ENCODE measurements around the gene CYP46A1.

CYP46A1 gene

DNA sequence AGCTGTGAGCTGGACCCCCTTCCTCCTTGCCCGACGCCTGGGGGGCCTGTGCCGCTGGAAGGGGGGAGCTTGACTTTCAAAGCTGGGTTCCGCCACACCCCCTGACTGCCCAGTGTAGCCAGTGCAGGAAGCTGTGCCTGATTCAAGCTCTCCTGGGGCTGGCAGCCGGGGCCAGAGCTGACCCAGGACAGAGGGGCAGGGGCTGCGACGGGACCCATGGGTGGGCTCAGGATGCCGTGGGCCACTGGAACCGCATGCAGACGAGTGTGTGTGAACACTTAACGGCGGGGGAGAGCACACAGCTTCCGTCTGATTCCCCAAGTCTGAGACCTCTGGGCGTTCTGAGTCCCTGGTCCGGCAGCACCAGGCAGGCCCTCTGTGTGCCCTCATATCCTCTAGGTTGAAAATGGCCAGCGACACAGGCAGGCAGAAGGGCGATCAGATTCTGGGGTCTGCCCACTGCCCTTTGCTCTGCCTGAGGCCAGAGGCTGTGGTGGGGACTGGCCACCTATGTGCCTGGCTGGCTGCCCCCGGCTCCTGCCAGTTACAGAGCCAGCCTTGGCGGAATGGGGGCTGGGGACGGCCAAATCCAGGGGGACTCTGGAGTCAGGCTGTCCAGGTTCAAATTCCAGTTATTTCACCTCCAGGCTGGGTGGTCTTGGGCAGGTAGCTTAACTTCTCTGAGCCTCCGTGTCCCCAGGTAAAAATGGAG lies 54.0 kb downstream of the CYP46A1 start:
- Mint-ChIP-seq H3K9me3 (no peaks in the 10 kb centered on the region), H3K4me1 (ENCODE audit: low read depth) (no peaks in the 10 kb centered on the region), H3K4me3 (no peak overlapping the region), H3K36me3 (ENCODE audit: low read depth) (no peaks in the 10 kb centered on the region), H3K27ac (no peak overlapping the region), H3K27me3 (ENCODE audit: low read depth) (peaks cover 26% of the 10 kb centered on the region)

DNA sequence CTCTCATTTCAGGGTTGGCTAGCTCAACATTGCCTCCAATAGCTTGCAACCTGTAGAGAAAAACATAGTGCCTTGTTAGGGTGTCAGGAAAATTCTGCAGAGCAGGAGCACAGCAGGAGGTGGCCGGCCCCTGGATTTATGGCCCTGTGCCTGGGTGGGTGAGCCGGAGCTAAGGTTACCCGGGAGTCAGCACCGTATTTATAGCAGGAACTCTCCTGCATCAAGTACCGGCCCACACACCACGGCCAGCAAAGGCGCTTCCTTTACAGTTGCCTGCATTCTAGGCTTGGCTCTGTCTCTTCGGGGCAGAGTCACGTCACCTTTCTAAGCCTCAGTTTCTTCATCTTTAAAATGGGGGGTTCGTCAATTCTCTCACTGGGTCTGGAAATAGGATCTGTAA lies 56.3 kb downstream of the CYP46A1 start:
- Mint-ChIP-seq H3K27ac (no peak overlapping the region), H3K9me3 (no peaks in the 10 kb centered on the region), H3K4me3 (no peak overlapping the region), H3K4me1 (ENCODE audit: low read depth) (no peaks in the 10 kb centered on the region), H3K27me3 (ENCODE audit: low read depth) (peaks cover 26% of the 10 kb centered on the region), H3K36me3 (ENCODE audit: low read depth) (no peaks in the 10 kb centered on the region)

DNA sequence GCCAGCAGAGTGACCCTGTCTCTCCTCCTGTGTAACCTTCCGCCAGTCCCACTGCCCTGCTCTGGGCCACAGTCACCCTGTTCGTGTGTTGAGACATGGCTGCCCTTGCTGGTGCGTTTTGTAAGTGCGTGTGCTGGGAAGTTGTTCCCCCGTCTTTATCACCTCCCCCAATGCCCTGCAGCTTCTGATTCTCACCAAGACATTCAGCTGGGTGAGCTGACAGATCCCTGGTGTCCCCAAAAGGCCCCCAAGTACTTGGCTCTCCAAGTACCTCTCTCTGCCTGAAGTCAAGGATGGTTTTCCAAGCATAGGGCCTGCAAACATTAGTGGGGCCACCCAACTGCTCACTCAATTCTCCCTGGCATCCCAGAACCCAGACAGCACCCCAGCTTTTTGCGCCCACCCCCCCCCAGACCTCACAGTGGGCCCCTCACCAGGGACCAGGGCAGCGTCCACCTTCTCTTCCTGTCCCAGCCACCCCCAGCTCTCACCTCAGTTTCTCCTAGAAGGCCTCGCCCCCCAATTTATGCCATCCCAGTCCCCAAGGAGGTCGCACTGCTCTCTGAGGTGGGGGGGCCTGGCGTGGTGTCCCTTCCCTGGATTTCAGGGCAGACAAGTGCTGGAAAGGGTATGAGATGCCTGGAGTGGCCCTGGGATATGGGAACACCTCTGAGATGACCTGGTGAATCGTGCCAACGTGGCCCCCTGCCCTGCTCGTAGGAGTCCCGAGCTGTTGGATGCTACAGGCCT lies 57.3 kb downstream of the CYP46A1 start:
- no peak overlapping the region for H3K4me3 Mint-ChIP-seq
- H3K27ac Mint-ChIP-seq = no peak overlapping the region
- no peaks in the 10 kb centered on the region for H3K36me3 Mint-ChIP-seq (ENCODE audit: low read depth)
- no peaks in the 10 kb centered on the region for H3K4me1 Mint-ChIP-seq (ENCODE audit: low read depth)
- H3K27me3 Mint-ChIP-seq (ENCODE audit: low read depth) = peaks cover 21% of the 10 kb centered on the region
- H3K9me3 Mint-ChIP-seq = no peaks in the 10 kb centered on the region

DNA sequence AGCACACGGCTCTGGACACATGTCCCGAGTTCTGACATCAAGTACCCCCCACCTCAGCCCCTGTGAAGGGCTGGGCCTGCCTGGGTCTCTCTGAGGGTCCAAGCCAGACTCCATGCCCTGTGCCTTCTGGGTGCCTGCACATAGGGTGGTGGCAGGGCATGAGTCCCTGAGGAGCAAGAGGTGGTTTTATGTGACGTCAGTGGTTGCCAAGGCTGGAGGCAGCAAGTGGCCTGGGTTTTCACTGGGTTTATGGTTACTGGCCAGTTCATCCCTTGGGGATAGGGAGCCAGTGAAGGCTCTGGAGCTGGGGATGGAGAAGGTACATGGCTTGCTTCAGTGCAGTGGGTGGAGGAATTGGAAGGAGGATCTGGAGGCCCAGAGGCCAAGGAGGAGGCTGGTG lies 58.0 kb downstream of the CYP46A1 start:
- H3K4me3 Mint-ChIP-seq = no peak overlapping the region
- no peaks in the 10 kb centered on the region for H3K36me3 Mint-ChIP-seq (ENCODE audit: low read depth)
- H3K27ac Mint-ChIP-seq = no peak overlapping the region
- H3K4me1 Mint-ChIP-seq (ENCODE audit: low read depth) = peaks cover 4% of the 10 kb centered on the region
- no peaks in the 10 kb centered on the region for H3K9me3 Mint-ChIP-seq
- H3K27me3 Mint-ChIP-seq (ENCODE audit: low read depth) = peaks cover 15% of the 10 kb centered on the region

DNA sequence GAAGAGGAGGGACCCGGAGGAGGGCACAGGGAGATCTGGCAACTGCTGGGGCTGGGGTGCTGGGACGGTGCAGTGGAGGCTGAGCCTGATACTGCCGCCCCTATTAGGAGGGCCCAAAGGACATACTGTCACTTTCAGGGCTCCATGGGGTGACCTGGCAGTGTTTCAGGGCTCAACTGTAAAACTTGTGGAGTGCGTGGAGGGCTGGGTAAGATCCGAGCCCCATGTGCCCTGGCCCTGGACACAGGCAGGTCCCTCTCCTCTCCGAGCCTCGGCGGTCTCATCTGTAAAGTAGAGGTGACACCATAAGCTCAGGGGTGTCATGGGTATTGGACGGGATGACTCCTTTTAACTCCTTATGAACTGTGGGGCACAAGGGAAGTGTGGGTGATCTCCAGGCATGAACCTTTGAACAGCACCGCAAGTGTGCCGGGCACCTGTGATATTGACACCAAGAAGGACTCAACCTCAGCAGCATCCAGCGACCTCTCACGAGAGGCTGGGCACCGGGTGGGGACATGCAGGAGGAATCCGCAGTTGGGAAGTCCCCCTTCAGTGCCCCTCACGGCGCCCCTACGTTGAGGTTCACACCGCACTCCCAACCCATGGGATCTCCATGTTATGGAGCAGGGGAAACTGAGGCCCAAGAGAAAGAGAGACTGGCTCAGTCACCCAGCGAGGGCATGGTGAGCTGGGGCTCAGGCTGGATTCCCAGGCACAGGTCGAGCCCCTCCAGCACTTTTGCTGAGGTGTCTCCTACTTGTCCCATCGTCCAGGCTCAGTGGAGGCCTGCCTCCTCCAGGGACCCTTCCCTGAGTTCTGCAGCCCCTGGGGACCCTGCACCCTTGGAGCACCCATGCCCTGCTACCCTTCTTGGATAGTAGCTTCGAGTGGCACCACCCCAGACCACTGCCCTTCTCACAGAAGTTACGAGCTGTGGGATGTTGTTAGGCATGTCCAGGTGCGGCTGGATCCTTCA lies 58.7 kb downstream of the CYP46A1 start:
- Mint-ChIP-seq H3K4me3 (no peak overlapping the region), H3K27me3 (ENCODE audit: low read depth) (peaks cover 13% of the 10 kb centered on the region), H3K9me3 (no peaks in the 10 kb centered on the region), H3K4me1 (ENCODE audit: low read depth) (peaks cover 4% of the 10 kb centered on the region), H3K36me3 (ENCODE audit: low read depth) (no peaks in the 10 kb centered on the region), H3K27ac (no peak overlapping the region)

DNA sequence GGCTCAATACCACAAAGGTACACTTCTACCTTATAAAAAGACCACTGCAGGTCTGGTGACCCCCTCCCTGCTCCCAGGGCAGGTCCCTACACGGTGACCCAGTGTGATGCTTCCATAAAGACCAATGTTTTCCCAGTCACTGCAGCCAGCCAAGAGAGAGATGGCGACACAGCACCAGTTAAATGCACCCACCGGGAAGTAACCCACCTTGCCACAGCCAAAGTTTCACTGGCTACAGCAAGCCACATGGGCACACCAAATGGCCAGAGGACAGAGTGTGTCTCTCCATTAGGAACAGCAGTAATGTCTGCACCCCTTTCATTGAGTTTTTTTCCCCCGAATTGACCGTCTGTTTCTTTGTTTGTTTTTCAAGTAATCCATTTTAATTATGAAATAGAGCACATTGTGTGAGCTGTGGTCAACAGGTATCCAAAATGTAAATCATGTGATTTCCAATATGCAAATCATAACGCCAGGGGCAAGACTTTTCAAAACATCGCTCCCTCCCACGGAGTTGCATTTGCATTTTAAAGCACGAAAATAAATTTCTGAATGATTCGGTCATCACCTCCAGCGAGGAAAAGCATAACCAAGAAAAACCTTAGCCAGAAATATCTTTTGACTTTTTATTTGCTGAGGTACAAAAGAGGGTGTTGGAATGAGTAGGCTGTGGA lies 60.2 kb downstream of the CYP46A1 start:
- H3K27me3 Mint-ChIP-seq (ENCODE audit: low read depth) = peaks cover 15% of the 10 kb centered on the region
- H3K27ac Mint-ChIP-seq = no peak overlapping the region
- peaks cover 4% of the 10 kb centered on the region for H3K4me1 Mint-ChIP-seq (ENCODE audit: low read depth)
- H3K4me3 Mint-ChIP-seq = no peak overlapping the region
- H3K9me3 Mint-ChIP-seq = no peaks in the 10 kb centered on the region
- no peaks in the 10 kb centered on the region for H3K36me3 Mint-ChIP-seq (ENCODE audit: low read depth)

DNA sequence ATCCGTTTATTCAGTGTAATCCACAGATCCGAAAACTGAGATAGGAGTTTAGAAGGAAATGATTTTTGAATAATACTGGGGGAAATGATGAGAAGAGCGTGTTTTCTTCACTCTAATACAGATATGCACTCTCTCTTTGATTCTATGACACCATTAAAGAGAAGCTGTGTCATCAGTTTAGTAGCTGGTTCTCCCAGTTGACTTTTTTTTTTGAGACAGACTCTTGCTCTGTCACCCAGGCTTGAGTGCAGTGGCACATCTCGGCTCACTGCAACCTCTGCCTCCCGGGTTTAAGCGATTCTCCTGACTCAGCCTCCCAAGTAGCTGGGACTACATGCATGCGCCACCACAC lies 60.8 kb downstream of the CYP46A1 start:
- no peaks in the 10 kb centered on the region for H3K36me3 Mint-ChIP-seq (ENCODE audit: low read depth)
- H3K27me3 Mint-ChIP-seq (ENCODE audit: low read depth) = peaks cover 10% of the 10 kb centered on the region
- no peaks in the 10 kb centered on the region for H3K9me3 Mint-ChIP-seq
- H3K4me1 Mint-ChIP-seq (ENCODE audit: low read depth) = peaks cover 4% of the 10 kb centered on the region
- H3K27ac Mint-ChIP-seq = no peak overlapping the region
- H3K4me3 Mint-ChIP-seq = no peak overlapping the region

DNA sequence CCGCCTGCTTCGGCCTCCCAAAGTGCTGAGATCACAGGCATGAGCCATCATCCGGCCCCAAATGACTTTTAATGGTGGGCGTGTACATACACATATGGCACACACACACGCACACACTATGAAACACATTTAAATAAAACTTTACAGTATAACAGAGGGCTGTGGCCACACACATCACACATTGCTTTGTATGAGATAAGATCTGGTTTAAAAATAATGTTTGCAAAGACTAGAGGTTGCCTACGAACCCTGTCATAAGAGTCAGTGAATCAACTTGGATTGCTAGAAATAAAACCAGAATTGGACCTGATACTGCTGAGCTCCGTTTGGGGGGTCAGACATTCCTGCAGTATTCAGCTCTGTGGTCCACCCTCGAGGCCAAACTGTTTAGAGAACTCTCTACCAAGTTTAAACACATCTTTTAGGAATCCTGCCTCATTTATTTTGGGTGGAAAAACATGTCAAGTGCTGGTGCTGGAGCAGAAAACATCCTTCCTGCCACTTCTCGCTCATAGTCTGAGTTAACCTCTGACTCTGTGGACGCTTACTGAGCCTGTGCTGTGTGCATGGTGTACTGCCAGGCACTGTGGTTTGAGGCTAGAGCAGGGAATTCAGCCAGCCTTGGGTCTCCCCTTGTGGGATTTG lies 61.3 kb downstream of the CYP46A1 start:
- peaks cover 4% of the 10 kb centered on the region for H3K4me1 Mint-ChIP-seq (ENCODE audit: low read depth)
- H3K9me3 Mint-ChIP-seq = no peaks in the 10 kb centered on the region
- H3K36me3 Mint-ChIP-seq (ENCODE audit: low read depth) = no peaks in the 10 kb centered on the region
- peaks cover 7% of the 10 kb centered on the region for H3K27me3 Mint-ChIP-seq (ENCODE audit: low read depth)
- H3K4me3 Mint-ChIP-seq = no peak overlapping the region
- no peak overlapping the region for H3K27ac Mint-ChIP-seq

DNA sequence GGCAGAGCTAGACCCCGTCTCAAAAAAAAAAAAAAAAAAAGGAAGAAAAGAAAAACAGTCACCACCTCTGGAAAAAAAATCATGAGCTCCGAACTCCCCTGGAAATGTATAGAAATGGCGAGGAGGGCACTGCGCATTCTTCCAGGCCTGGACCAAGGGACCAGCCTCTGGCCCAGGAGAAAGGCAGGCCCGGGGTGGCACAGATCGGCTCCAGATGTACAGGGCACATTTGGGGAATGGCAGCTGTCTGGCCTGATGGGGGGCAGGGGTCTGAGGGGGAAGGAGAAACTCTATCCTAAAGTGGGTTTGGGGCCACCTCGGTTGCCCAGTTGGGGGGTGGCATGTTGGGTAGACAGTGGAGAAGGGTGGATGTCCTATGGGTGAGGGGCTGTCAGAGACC lies 63.1 kb downstream of the CYP46A1 start:
- no peaks in the 10 kb centered on the region for H3K9me3 Mint-ChIP-seq
- H3K4me3 Mint-ChIP-seq = no peak overlapping the region
- no peak overlapping the region for H3K27ac Mint-ChIP-seq
- H3K27me3 Mint-ChIP-seq (ENCODE audit: low read depth) = peaks cover 14% of the 10 kb centered on the region
- H3K36me3 Mint-ChIP-seq (ENCODE audit: low read depth) = no peaks in the 10 kb centered on the region
- H3K4me1 Mint-ChIP-seq (ENCODE audit: low read depth) = peaks cover 4% of the 10 kb centered on the region

DNA sequence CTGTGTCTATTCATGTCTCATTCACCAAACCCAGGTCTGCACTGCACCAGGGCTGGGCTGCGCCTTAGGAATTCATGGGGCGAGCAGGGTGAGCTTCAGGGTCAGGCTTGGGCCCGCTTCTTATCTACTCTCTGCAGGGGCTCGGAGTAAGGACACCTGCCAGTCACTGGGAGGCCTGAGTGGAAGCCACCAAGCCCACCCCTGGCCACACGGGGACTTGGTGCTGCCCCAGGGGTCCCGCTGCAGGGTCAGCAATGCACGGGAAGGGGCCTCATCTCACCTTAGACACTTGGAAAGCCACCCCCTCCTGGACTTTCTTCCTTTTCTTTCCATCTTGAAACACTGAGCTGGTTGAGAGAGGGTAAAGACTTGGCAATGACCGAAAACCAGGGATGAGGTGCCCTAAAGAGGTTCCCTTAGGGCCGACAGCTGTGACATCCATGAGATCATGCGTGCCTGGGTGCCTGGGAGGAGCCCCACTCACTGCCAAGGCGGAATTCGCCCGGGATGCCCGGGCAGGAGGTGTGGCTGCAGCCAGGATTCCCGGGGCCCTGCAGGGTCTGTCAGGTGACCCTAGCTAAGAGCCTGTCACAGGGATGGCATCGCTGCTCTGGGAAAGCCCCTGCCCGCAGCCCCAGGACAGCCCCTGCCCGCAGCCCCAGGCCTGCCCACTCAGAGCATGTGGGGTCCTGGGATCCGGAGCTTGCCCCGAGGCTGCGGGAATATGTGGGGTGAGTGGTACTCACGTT lies 63.7 kb downstream of the CYP46A1 start:
- H3K4me3 Mint-ChIP-seq = no peak overlapping the region
- H3K36me3 Mint-ChIP-seq (ENCODE audit: low read depth) = no peaks in the 10 kb centered on the region
- peaks cover 16% of the 10 kb centered on the region for H3K27me3 Mint-ChIP-seq (ENCODE audit: low read depth)
- no peaks in the 10 kb centered on the region for H3K9me3 Mint-ChIP-seq
- no peak overlapping the region for H3K27ac Mint-ChIP-seq
- H3K4me1 Mint-ChIP-seq (ENCODE audit: low read depth) = peaks cover 4% of the 10 kb centered on the region

DNA sequence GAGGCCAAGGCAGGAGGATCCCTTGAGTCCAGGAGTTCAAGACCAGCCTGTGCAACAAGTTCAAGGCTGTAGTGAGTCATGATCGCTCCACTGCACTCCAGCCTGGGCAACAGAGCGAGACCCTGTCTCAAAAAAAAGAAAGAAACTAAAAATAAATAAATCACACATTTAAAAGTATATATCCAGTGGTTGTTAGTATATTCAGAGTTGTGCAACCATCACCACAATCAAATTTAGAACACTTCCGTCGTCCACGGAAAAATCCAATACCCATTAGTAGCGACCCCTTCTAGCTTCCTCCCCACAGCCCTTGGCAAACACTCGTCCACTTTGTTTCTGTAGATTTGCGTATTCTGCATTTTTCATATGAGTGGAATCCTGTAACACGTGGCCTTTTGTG lies 64.4 kb downstream of the CYP46A1 start:
- Mint-ChIP-seq H3K9me3 (no peaks in the 10 kb centered on the region), H3K4me1 (ENCODE audit: low read depth) (peaks cover 4% of the 10 kb centered on the region), H3K4me3 (no peak overlapping the region), H3K27me3 (ENCODE audit: low read depth) (peaks cover 20% of the 10 kb centered on the region), H3K36me3 (ENCODE audit: low read depth) (no peaks in the 10 kb centered on the region), H3K27ac (no peak overlapping the region)

DNA sequence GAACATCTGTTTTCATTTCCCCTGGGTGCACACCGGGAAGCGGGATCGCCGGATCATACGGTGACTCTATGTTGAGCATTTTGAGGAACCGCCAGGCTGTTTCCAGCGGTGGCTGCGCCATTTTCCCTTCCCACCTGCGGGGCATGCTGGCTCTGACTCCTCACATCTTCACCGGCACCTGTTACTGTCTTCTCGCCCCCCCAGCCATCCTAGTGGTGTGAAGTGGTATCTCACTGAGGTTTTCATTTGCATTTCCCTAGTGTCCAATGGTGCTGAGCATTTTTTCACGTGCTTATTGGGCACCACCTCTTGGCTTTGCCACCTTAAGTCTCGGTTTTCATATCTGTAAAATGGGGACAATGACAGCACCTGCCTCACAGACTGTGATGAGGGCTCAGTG lies 65.0 kb downstream of the CYP46A1 start:
- H3K9me3 Mint-ChIP-seq = no peaks in the 10 kb centered on the region
- no peak overlapping the region for H3K4me3 Mint-ChIP-seq
- peaks cover 4% of the 10 kb centered on the region for H3K4me1 Mint-ChIP-seq (ENCODE audit: low read depth)
- no peak overlapping the region for H3K27ac Mint-ChIP-seq
- H3K36me3 Mint-ChIP-seq (ENCODE audit: low read depth) = no peaks in the 10 kb centered on the region
- peaks cover 24% of the 10 kb centered on the region for H3K27me3 Mint-ChIP-seq (ENCODE audit: low read depth)

All from T-helper 1 cell treated with Interleukin-12 subunit alpha and Interleukin-12 subunit beta and Interleukin-4 antibody, amounts not matched to agents 30 μg/mL and 1 μg/mL, for 36 hours (primary cell).